DMS153 treated with DMSO at 0.1 percent for 48 hours (cell line): ENCODE results near the gene ACO2.
"Not testable (repeated sequence)": the region's sequence is repeated elsewhere in the genome, so short reads cannot be mapped to it uniquely, and the experiment has no call there.

Experiments used
- DNase-seq: peaks from one replicate; lab custom pipeline; 2025; ENCODE audit not compliant: unreplicated experiment; lab: John Stamatoyannopoulos, UW

ACO2 gene

DNA sequence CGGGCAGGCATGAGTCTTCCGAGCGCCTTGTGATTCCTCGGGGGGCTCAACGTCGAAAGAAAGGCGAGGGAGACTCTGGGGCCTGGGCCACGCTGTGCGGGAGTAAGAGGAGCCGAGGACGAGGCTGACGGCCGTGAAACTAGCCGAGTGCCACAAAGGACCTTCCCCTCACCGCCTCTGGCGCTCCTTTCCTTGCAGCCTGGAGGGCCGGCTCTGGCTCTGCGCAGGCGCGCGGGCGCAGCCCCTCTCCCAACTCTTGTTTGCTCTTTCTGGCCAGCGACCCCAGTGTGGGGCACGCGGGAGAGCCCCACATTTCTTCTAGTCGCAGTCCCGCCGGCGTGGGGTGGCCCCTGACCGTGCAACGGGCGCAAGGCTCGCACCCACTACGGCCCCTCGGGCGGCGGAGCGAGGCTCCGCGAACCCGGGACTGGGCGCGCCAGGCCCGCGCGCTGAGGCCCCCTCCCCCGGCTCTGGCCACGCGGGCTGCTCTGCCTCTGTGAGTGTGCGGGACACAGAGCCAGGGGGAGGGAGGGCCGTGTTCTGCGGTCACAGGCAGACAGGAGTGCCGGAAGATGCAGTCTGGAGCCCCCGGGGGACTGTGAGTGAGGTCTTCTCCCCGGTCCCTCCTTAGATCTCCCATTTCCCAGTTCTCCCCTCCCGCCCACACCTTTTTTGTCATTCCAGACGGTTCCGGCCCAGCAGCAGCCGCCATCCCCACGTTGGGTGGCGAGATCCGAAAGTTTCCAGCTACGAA lies 21.3 kb upstream of the ACO2 start:
- DNase-seq = peak; percentile 11

- DNase-seq = peak; percentile 98
These were observed 20.6 kb upstream of the ACO2 start for GRCh38 chr22:41448189-41448808.

GRCh38 chr22:41458161-41458728 lies 10.7 kb upstream of the ACO2 start:
- DNase-seq = no peak

GRCh38 chr22:41459431-41459830 lies 9.5 kb upstream of the ACO2 start:
- no peak for DNase-seq

- not testable (repeated sequence) for DNase-seq
These were observed 8.8 kb upstream of the ACO2 start for GRCh38 chr22:41460071-41460470.

DNA sequence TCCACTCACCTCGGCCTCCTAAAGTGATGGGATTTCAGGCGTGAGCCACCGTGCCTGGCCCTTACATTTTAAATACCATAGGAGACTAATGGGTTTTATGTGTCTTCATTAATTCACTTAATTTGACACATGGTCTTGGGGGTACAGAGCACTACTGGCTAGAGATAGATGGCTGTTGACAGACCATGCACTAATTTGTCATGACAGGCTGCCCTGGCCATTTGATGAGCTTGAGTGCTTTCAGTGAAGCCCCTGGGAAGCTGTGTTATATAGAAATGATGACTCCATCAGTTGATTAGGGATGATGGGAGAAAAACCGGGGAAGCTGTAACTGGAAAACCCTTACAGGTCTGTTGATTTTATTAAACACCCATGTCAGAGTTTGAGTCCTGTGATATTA lies 7.0 kb upstream of the ACO2 start:
- DNase-seq = no peak

- DNase-seq = no peak
These were observed 418 bp downstream of the ACO2 start for GRCh38 chr22:41469218-41469851.

- no peak for DNase-seq
These were observed 2.0 kb downstream of the ACO2 start for GRCh38 chr22:41470886-41471285.

- no peak for DNase-seq
These were observed 2.7 kb downstream of the ACO2 start for GRCh38 chr22:41471568-41471967.

DNA sequence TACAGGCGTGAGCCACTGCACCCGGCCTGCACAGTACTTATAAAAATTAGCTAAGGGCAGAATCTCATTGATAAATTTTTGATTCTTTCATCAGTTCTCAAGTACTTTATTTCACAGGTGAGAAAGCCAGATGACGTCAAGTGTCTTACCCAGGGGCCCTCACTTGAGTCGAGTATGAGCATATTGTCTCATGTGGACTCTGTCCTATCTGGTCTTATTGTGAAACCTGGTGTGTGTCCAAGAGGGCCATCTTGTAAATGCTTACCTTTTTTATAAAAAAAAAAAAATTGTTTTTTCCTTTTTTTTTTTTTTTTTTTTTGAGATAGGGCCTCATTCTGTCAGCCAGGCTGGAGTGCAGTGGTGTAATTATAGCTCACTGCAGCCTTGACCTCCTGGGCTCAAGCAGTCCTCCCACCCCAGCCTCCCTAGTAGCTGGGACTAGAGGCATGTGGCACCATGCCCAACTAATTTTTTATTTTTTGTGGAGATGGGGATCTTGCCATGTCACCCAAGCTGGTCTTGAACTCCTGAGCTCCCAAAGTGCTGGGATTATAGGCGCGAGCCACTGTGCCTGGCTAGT lies 6.0 kb downstream of the ACO2 start:
- no peak for DNase-seq

DNA sequence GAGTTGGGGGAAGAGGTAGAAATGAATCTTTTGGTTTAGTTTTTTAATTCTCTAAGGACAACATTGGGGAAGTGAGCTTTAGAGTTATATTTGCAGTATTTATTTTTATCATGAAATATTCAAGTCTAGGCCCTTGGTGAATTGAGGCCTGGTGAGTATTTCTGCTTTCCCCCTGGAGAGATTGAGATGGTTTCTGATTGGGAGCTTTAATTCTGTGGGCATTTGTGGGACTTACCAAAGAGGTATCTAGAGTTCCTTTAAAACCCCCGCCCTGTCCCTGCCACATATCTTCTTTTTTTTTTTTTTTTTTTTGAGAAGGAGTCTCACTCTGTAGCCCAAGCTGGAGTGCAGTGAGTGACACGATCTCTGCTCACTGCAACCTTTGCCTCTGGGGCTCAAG lies 9.6 kb downstream of the ACO2 start:
- DNase-seq = no peak

GRCh38 chr22:41478891-41479521 lies 10.1 kb downstream of the ACO2 start:
- no peak for DNase-seq

DNA sequence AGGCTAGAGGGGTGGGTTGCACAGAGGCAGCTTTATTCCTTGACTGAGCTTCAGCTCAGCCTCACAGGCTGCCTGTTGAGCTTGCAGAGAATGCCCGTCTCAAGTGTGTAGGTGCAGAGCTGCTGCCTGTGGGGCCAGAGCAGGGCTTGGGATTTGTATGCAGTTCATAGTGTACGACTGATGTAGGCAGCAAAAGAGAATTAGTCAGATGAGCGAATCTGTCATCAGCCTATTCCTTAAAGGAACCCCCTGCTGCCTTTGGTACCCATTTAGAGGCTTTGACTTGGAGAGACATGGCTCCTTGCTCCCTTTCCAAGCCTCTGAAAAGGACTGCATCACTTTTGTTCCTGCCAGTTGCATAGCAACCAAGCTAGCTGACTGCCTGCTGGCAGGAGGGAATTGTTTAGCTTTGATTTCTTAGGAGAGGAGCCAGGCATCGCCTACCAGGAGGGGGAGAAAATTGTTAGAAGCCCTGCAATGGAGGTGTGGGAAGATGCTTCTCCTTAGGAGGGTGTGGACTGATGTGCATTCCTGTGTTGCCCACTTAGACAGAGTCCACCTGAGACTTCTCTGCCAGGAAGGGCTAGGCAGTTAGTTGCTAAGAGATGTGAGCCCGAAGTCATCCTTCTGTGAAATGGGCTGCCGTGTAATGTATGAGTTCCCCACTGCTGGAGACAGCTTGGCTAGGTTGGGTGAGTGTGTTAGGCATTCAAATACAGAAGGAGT lies 10.9 kb downstream of the ACO2 start:
- DNase-seq = no peak

GRCh38 chr22:41480397-41480735 lies 11.4 kb downstream of the ACO2 start:
- DNase-seq = no peak

- no peak for DNase-seq
These were observed 12.4 kb downstream of the ACO2 start for GRCh38 chr22:41481131-41481830.

DNA sequence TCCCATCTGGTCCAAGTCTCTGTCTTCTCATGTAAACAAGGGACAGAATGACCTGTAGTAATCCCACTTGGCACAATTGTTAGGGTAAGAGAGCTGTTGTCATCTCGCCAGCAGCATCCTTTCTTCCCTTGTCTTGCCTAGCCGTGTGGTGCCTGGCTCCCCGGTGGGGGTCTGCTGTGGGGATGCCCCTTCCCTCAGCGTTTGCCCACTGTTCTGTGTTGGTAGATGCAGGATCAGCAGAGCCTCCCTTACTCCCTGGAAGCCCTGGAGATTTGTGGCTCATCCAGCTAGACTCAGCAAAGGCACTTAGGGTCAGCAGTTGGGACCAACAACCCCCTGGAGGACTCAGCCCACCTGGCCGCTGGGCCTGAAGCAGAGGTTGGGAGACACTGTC lies 13.0 kb downstream of the ACO2 start:
- DNase-seq = no peak

- DNase-seq = no peak
These were observed 13.5 kb downstream of the ACO2 start for GRCh38 chr22:41482319-41482935.

- no peak for DNase-seq
These were observed 16.1 kb downstream of the ACO2 start for GRCh38 chr22:41485033-41485432.

GRCh38 chr22:41487037-41487935 lies 18.4 kb downstream of the ACO2 start:
- DNase-seq = no peak
